HUDEP-2 (cell line): ENCODE measurements around the gene MASP1.
"Not testable (repeated sequence)": the region's sequence is repeated elsewhere in the genome, so short reads cannot be mapped to it uniquely, and the experiment has no call there.

Source experiments
- DNase-seq, 76 experiments: peaks; one replicate each; lab custom pipeline; 2025; ENCODE audit not compliant: unreplicated experiment in 76 of 76; lab: John Stamatoyannopoulos, UW

MASP1 gene

DNA sequence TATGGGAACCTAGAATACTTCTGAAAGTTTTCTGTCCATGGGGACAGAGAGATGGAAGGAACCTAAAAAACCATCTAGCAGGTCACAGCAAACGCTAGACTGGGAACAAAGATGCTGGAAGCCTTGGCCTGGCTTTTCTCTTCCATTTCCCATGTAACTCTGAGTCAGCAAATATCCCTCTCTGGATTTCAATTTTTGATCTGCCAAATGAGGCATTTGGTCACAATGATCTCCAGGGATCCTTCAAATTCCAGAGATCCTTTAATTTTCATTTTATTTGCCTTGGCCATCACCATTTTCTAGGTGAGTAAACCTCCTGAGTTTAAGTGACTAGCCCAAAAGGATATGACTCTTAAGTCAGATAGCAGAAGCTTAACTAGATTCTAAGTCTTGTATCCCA lies 54.6 kb downstream of the MASP1 start:
- no peak for DNase-seq

DNA sequence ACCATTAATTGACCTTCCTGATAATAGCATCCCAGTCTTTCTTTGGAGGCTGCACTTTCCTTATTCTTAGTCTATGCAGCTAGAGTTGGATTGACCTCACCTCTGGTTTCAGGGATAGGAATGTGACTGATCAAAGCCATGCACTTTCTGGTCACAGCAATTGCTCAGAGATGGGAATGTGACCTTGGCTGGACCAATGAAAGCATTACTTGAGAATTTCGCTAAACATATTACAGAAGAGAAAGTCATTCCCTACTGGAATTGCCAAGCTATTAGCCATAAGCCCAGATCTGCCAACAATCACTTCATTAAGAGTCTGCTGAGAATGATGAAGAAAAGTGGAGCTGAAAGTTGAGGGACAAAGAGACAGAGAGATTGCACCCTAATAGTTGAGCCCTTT lies 61.5 kb downstream of the MASP1 start:
- DNase-seq, result no peak

DNA sequence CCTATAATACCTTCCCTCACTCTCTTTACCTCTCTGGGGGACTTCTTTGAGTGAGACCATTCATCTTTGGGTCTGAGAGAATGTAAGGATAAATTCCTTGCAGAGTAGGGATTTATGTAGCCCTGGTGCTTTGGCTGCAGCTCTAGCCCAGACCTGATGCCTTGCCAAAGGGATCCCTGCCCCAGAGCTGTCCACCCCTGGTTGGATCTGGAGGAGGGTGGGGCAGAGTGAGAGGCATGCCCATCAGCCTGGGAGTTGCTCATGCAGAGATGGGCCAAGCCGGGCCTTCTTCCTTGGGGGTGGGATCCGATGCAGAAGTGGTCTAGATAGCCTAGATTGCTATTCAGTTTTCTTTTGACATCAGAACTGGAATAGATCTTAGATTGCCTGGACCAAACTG lies 62.8 kb downstream of the MASP1 start:
- DNase-seq, result no peak

DNA sequence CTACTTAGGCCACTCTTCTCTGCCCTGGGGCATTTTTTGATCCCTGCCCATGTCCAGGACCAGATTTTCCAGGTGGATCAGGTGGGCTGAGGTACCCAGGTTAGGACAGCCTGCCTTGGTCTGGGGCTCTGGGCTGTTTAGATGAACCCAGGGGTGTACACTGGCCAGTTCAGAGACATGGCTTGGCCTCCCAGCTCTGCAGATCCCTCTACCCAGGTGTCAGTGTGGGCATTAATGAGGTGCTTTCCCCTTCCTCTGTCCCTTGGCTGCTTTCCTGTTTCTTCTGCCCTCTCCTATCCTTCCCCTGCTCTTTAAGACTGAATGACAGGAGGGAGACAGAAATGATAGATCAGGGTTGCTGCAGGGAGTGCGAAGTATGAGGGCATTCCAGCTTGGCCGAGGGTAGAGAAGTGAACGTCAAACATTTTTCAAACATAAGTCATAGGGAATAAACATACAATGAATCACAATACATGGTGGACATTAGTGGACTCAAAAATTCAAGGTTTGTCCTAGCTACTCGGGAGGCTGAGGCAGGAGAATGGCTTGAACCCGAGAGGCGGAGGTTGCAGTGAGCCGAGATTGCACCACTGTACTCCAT lies 63.8 kb downstream of the MASP1 start:
- DNase-seq, result no peak

DNA sequence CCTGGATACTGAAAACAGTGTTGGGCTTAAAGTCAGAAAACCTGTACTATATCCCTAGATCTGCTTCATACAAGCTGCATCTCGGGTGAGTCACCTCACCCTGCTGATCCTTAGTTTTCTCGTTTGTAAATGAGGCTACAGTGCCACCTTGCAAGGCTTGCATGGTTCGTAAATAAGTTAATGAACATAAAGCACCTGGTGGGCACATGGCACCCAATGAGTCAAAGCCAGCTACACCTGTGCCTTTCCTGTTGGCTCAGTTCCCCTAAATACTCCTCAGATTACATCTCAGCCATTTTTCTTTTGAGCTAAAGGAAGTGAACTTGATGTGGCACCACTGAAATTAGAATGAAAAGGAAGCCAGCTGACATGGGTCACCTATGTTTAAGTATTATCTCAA lies 67.7 kb downstream of the MASP1 start:
- no peak for DNase-seq

DNA sequence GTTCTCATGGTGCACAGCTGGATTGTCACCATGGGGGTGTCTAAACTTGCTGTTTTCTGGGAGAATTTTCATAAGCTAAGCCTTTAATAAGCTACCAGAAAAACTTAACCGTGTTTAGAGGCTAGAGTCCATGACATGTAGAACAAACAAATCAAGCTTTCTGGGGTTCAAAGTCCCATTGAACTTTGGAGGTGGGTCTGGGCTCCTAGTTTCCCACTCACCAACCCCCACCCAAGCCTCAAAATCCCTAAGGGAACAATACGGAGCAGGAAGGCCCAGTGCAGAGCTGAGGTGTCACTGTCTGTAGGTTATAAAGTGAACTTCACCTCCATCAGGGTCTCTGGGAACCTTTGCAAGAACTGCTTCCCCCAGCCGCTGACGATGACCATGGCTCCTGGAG lies 68.7 kb downstream of the MASP1 start:
- no peak for DNase-seq

DNA sequence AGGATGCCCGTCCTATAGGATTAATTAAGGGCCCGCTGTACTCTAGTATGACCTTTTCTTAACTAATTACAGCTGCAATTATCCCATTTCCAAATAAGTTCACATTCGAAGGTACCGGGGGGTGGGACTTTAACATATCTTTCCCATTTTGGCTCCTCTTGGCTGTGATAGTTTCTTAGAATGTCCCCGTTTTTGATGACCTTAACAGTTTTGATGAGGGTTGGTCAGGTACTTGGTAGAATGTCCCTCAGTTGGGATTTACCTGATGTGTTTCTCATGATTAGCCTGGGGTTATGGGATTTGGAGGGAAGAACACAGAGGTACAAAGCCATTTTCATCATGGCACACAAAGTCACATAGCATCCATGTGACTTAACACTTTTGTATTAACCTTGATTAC lies 76.1 kb downstream of the MASP1 start:
- no peak for DNase-seq

DNA sequence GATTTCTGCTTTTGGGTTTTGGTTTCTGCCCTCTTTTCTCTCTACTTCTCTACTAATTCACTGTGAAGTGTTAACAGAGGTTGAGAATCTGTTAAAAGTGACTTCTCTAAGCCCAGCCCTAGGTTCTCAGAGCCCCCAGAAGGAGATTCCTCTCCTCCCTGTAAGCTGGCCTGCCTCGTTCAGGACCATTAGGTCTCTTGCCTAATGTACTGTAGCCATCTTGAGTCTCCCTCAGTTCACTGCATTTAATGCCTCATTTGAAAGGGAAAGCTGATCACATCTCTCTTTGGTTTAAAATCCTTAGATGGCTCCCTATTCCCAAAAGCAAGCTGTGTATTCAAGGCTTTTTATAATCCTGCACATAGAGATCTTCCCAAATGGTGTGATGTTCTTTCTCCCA lies 77.9 kb downstream of the MASP1 start:
- DNase-seq, result no peak

DNA sequence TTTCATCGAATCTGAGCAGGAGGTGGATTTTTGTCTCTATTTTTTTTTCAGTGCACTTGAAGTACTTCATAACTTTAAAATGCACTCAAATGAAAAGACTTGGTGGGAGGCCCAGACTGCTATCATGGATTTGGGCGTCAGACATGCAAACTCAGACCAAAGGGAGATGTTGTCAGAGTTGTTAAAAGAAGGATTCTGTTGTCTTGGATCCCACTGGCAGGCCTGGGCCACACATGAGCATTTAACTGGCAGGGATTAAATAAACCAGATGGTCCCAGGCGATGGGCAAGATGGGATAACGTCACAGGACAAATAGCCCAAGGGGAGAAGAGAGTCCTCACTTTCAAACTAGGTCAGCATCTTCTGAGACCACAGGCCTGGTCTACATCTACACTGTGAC lies 78.8 kb downstream of the MASP1 start:
- DNase-seq, result no peak

DNA sequence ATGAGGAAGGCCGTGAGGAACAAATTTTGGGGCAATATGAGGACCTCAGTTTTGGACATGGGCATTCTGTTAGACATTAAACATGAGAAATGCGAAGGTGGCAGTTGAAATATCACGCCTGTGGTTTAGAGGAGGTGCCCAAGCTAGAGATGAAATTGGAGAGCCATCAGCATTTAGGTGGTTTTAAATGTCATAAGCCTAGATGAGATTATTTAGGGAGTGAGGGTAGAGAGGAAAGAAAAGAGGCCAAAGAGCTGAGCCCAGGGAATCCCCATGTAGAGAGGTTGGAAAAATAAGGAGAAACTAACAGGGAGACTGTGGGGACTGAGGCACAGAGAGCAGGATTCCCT lies 79.4 kb downstream of the MASP1 start:
- no peak for DNase-seq

DNA sequence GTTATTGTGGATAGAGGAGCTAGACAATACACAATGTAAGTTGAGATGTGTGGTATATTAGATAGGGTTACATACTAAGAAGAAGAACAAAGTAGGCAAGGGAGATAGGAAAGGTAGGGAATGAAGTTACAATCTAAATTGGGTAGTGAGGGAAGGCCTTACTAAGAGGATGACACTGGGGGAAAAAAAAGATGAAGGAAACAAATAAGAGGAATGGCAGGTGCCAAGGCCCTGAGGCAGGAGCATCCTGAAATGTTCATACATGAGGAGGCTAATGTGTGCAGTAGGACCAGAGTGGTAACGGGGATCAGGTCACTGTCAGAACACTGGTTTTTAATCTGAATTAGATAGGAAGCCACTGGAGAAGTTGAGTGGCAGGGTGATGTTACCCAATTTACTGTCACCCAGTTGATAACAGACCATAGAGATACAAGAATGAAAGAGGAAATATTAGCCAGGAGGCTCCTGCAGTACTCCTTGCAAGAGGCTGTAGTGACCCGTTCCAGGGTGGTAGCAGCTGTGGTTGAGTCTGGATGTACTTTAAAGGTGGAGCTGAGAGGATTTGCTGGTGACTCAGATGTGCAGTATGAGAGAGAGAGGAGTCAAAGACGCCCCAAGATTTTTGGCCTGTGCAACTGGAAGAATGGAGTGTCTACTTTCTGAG lies 79.9 kb downstream of the MASP1 start:
- peak in 1 of 76 experiments; percentile 3 for DNase-seq

DNA sequence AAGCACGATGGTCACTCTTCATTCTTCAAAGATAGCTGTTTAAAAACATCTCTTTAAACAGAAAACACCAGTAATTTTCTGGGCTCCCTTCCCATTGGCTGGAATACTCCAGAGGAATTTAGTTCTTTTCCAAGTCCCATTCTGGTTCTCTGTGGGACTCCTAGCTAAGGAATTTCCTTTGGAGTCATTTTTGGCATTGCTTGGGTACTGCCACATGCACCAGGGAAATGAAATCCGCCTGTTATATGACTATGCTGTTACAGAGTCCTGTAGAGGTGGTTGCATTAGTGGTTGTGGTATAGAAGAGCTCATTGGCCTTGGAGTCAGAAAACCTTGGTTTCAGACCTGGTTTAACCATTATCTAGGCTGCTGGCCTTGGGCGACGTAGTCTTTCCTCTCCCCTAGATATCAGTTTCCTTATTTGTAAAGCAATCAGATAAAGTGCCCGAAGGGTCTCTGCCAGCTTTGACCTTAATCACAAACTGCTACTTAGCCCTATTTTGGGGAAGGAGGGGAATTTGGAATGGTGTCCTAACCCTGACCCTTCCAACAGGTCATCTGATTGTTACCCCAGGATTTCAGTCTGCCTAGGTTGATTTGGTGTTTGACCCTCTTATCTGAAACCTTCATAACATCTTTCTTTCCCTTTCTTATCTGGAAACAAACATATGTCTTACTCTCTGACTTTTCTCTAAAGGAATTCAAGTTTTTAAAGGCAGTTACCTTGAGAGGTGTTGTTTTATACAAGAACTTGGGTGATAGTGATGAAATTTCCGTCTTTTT lies 80.8 kb downstream of the MASP1 start:
- DNase-seq, result peak in 1 of 76 experiments; percentile 3

DNA sequence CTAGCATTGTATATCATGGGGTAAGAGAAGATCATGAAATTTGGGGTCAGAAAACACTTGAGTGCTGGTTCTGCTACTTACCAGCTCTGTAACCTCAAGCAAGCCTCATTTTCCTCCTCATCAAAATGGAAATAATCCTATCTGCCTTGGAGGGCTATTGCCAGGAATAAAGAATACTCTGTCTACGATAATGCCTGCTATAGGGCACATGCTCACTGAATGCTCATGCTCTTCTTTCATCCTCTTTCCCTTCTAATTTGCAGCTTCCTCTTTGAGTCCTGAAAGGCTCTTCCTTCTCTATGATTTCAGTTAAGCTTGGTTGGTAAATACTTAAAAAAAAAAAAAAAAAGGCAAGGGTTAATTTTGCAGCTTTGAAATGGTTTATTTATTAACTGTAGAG lies 81.4 kb downstream of the MASP1 start:
- DNase-seq, result no peak

DNA sequence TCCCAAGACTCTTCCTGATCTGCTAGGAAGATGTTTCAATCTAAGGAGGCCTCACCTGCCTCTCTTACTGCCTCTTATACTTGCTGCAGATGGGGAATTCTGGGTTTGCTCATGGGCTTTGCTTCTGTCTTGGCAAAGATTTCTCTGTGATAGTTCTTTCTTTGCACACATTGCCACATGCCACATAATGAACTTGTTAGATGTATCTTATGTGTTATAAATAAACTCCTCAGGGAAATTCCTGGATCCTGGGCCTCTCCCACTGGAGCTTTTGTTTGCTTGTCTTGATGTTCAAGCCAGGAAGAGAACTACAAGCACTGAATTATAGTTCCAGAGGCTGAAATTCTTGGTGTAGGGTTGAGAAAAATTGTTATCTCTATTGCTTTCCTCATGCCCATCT lies 82.0 kb downstream of the MASP1 start:
- DNase-seq, result no peak

DNA sequence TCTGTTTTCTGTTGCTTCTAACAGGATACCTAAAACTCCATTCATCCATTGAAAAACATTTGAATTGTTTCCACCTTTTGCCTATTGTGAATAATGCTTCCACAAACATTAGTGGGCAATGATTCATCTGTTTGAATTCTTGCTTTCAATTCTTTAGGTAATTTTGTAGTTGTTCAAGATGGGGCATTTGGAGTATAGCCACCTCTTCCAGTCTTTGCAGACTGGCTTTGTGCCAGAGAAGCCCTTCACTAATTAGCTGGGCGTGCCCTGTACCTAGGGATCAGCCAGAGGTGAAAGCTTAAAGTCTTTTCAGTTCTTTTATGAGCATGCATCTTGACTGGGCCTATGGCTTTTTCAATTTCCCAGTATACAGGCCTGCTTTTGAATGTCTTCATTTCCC lies 83.4 kb downstream of the MASP1 start:
- no peak for DNase-seq

DNA sequence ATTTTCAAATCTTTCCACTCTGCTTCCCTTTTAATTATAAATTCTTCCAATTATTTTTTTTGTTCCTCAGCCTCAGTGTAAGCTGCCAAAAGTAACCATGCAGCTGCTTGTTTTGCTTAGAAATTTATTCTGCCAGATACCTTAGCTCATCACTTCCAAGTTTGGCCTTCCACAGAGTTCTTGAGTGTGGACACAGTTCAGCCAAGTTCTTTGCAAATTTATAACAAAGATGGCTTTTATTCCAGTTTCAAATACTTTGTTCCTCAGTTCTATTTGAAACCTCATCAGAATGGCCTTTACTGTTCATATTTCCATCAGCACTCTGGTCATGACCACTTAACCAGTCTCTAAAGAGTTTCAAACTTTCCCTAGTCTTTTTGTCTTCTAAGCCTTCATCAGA lies 83.9 kb downstream of the MASP1 start:
- no peak for DNase-seq

DNA sequence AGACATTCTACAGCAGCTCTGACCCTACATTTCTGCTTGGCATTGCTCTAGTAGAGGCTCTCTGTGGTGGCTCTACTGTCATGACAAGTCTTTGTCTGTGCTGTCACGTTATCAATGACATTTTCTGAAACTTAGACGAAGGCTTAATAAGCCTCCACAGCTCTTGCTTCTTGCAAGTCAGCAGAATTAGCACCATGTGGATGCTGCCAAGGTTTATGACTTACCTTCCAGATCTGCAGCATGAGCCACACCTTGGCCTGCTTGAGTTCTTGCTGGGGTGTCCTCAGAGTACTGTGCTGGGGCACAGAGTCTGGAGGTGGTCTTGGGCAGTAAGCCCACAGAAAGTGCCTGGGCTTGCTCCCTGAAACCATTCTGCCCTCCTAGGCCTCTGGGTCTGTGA lies 84.5 kb downstream of the MASP1 start:
- DNase-seq, result no peak

DNA sequence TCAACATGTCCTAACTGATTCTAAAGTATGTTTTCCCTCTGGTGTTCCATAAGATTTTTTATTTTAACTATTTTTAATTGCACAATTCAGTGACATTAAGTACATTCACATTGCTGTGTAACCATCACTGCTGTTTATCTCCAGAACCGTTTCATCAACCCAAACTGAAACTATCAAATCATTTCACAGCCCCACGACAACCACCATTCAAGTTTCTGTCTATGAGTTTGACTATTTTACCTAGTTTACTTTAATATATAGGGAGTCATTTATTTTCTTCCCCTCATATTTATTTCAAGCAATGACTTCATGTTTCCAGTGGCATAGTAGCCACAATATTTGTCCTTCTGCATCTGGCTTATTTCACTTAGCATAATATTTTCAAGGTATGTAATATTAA lies 85.9 kb downstream of the MASP1 start:
- no peak for DNase-seq

DNA sequence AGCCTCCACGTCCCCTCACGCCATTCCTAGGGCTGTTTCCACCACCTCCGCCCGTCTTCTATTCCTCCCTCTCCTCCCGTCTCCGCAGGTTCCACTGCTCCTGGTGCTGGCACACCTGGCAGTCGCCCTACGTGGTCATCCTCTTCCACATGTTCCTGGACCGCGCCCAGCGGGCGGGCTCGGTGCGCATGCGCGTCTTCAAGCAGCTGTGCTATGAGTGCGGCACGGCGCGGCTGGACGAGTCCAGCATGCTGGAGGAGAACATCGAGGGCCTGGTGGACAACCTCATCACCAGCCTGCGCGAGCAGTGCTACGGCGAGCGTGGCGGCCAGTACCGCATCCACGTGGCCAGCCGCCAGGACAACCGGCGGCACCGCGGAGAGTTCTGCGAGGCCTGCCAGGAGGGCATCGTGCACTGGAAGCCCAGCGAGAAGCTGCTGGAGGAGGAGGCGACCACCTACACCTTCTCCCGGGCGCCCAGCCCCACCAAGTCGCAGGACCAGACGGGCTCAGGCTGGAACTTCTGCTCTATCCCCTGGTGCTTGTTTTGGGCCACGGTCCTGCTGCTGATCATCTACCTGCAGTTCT lies 92.0 kb downstream of the MASP1 start:
- not testable (repeated sequence) for DNase-seq

DNA sequence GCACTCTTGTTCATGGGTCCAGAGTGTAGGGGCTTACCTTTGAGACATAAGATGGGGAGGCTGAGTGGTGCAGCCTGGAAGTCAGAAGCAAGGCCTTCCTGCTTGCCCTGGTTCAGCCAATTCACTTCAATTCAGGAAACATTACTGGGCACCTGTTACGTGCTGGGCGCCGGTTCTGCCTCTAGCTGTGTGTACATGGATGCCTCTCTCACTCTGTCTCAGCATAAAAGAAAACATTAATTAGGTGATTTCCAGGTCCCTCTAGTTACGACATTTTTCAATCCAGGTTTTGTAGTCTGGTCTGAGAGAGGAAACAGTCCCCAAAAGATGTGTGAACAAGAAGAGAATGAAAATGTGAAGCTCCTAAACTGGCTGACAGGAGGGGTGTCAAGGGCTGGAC lies 93.0 kb downstream of the MASP1 start:
- no peak for DNase-seq

DNA sequence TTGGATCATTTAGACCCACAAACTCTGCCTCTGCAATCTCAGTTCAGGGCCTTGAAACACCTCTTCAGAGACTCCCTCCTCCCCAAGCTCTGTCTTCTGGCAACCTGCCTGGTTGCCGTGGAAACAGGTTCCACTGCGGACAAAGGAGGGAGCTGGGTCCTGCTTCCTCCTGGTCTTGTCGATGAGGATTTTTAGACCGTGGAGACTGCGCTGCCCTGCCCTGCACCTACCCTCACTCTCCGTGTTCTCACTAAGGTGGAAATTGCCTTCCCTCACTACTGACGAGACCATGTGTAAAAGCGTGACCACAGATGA lies 94.2 kb downstream of the MASP1 start, which contains the start of gene RTP1:
Gene RTP1 (plus strand): TSS at position 152 of the 315 bp plus-strand sequence. CDS start 30 bp downstream, at position 182.
- no peak for DNase-seq
